KOPT-K1 (cell line): ENCODE results near the gene SHBG.
"Not testable (repeated sequence)": the region's sequence is repeated elsewhere in the genome, so short reads cannot be mapped to it uniquely, and the experiment has no call there.

Experiments used
- H3K27ac ChIP-seq: fragments of 200-600 bp; sonication (generic); 2 replicates; pipeline ENCODE4 v1.5.1; 2016; ENCODE audit warnings: antibody characterized with exemption, mild to moderate bottlenecking, low read depth, low read length; ENCODE audit not compliant: poor library complexity, severe bottlenecking
- H3K36me3 ChIP-seq: fragments of 200-600 bp; sonication (generic); 2 replicates; pipeline ENCODE4 v1.5.1; 2017; ENCODE audit warnings: antibody characterized with exemption, mild to moderate bottlenecking, low read length, moderate library complexity; ENCODE audit not compliant: insufficient read depth
- H3K9me3 ChIP-seq: fragments of 200-600 bp; sonication (generic); 2 replicates; pipeline ENCODE4 v1.5.1; 2017; ENCODE audit warnings: antibody characterized with exemption, low read length, mild to moderate bottlenecking; ENCODE audit not compliant: insufficient read depth, poor library complexity, severe bottlenecking

Gene SHBG

DNA sequence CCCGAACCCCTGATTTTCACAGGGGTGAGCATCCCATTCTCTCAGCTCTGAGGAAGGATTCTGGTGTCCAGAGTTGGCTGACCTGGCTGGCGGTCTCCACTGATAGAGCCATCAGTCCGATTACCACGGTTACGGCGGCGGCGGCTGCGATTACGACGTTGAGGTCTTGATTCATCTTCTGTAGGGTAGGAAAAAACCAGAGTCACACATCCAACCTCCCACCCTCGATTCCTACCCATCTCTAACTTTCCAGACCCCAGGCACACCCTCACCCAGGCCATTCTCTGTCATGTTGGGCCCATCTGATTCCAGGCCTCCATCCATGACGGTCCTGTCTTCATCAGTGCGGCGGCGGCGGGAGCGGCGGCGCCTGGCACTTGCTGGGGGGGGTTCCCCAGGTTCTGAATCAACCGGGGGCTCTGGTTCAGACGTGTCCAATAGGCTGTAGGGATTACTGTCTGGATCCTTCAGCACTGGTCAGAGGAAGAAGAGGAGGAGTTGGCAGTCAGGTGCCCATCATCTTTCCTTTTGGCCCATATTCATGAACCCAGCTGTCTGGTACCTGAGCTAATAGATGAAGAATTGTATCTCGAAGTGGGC is 37.4 kb upstream of the SHBG start:
- Histone ChIP-seq H3K9me3 (no peaks in the 10 kb centered on the region), H3K27ac (no peak overlapping the region), H3K36me3 (peaks cover 100% of the 10 kb centered on the region)

GRCh38 chr17:7593296-7593695 is 36.6 kb upstream of the SHBG start:
- peaks cover 94% of the 10 kb centered on the region for H3K36me3 ChIP-seq
- H3K27ac ChIP-seq: no peak overlapping the region
- H3K9me3 ChIP-seq: no peaks in the 10 kb centered on the region

- H3K27ac ChIP-seq, H3K9me3 ChIP-seq: not testable (repeated sequence)
- H3K36me3 ChIP-seq: peaks cover 94% of the 10 kb centered on the region
These were observed 32.4 kb upstream of the SHBG start for GRCh38 chr17:7597561-7597960.

- Histone ChIP-seq H3K9me3 (no peaks in the 10 kb centered on the region), H3K36me3 (peaks cover 68% of the 10 kb centered on the region), H3K27ac (no peak overlapping the region)
These were observed 23.7 kb upstream of the SHBG start for GRCh38 chr17:7606280-7606679.

GRCh38 chr17:7610641-7611040 is 19.3 kb upstream of the SHBG start:
- Histone ChIP-seq H3K27ac (no peak overlapping the region), H3K36me3 (peaks cover 37% of the 10 kb centered on the region), H3K9me3 (no peaks in the 10 kb centered on the region)

- Histone ChIP-seq H3K36me3 (peaks cover 29% of the 10 kb centered on the region), H3K9me3 (no peaks in the 10 kb centered on the region), H3K27ac (no peak overlapping the region)
These were observed 18.2 kb upstream of the SHBG start for GRCh38 chr17:7611635-7612293.

GRCh38 chr17:7612294-7612640 is 17.7 kb upstream of the SHBG start:
- H3K27ac ChIP-seq: no peak overlapping the region
- H3K9me3 ChIP-seq: no peaks in the 10 kb centered on the region
- H3K36me3 ChIP-seq: peaks cover 29% of the 10 kb centered on the region

- H3K27ac ChIP-seq: peak overlapping the region; percentile 73
- H3K9me3 ChIP-seq: no peaks in the 10 kb centered on the region
- H3K36me3 ChIP-seq: peaks cover 25% of the 10 kb centered on the region
These were observed 16.0 kb upstream of the SHBG start for GRCh38 chr17:7613769-7614424.

DNA sequence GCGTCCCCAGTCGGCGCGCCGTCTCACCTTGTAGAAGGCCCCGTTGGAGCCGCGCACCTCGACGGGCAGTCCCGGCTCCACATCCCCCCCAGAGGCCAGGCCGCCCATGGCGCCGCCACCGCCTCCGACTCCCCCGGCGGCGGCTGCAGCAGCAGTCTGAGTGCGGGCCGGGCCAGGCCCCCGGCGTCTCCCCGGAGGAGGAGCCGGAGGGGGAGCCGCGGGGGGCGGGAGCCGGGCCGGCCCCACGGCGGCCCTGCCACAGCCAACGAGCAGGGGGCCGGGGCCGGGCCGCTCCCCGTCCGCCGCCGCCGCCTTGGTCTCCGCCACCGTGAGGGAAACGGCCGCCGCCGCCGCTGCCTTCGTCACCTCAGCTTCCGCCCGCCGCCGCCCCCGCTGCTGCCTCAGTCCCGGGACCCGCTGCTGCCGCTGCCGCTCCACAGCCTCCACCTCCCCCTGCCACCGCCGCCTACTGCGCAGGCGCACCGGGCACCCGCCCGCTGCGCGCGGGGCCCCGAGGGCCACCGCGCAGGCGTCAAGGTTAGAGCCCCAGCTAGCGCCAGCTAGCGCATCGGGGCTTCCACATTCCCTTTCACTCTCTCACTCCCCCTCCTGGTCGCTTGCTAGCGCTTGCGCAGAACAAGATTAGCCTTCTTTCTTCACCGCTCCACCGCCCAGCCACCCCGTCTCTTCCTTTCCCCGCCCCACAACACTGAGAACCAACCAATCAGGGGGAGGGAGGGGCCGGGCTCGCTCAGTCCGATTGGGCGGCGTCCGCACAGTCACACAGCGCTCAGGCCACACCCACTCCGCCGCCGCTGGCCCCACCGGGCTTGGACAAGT is 15.3 kb upstream of the SHBG start, which contains the start of gene FXR2:
TSS of gene FXR2 (minus strand) at position 473 of the 840 bp plus-strand sequence. CDS start at position 108, 365 bp downstream.
- no peaks in the 10 kb centered on the region for H3K9me3 ChIP-seq
- H3K36me3 ChIP-seq: peaks cover 25% of the 10 kb centered on the region
- H3K27ac ChIP-seq: peak within 1 kb of the TSS; percentile 73

DNA sequence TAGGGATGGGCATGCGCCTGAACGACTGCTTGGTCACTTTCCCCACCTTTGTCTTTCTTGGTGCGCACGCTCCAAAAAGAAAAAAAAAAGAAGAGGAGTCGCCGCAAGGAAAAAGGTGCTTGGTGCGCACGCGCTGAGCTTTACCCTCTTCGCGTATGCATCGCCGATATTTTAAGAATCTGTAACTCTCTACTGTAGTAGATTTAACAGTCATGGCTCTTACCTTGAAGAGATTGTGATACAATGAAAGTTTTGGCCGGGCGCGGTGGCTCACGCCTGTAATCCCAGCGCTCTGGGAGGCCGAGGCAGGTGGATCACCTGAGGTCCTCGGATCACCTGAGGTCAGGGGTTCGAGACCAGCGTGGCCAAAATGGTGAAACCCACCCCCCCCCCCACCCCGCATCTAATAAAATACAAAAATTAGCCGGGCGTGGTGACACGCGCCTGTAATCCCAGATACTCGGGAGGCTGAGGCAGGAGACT is 14.6 kb upstream of the SHBG start:
- Histone ChIP-seq H3K9me3 (no peaks in the 10 kb centered on the region), H3K27ac (peak overlapping the region; percentile 53), H3K36me3 (peaks cover 22% of the 10 kb centered on the region)

DNA sequence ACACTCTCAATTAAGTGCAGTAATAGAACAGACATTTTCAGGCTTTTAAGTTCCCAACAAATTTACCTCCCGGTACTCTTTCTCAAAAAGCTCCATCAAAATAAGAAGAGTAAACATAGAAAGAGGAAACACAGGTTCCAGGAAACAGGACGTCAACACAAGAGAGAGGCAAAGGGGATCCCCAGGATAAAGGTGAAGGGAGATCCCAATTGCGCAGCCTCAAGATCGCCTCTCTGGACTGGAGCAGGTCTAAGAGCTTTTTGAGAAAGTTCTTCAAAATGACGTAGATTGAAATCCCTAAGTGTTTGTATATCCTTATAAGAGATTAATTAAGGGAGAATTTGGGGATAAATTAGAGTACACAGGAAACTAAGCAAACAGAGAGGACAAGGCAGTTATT is 11.3 kb upstream of the SHBG start:
- no peaks in the 10 kb centered on the region for H3K9me3 ChIP-seq
- H3K27ac ChIP-seq: no peak overlapping the region
- H3K36me3 ChIP-seq: no peaks in the 10 kb centered on the region

DNA sequence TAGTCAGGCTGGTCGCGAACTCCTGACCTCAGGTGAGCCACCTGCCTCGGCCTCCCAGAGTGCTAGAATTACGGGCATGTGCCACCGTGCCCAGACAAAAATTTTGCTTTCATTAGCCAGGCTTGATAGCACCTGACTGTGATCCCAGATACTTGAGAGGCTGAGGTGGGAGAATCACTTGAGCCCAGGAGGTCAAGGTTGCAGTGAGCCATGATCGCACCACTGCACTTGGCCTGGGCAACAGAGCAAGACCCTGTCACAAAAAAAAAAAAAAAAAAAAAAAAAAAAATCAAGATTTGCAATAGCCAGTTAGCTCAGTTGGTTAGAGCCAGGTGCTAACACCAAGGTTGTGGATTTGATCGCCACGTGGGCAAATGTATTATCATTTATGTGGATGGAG is 9.1 kb upstream of the SHBG start:
- Histone ChIP-seq H3K27ac (no peak overlapping the region), H3K9me3 (no peaks in the 10 kb centered on the region), H3K36me3 (no peaks in the 10 kb centered on the region)

DNA sequence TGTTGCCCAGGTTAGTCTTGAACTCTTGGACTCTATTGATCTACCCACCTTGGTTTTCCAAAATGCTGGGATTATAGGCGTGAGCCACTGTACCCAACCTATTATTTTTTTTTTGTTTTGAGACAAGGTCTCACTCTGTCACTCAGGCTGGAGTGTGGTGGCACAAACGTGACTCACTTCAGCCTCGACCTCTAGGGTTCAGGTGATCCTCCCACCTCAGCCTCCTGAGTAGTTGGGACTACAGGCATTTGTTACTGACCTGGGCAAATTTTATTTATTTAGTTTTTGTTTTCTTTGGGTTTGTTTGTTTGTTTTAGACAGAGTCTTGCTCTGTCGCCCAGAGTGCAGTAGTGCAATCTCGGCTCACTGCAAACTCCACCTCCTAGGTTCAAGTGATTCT is 6.3 kb upstream of the SHBG start:
- no peaks in the 10 kb centered on the region for H3K36me3 ChIP-seq
- H3K27ac ChIP-seq: no peak overlapping the region
- no peaks in the 10 kb centered on the region for H3K9me3 ChIP-seq

DNA sequence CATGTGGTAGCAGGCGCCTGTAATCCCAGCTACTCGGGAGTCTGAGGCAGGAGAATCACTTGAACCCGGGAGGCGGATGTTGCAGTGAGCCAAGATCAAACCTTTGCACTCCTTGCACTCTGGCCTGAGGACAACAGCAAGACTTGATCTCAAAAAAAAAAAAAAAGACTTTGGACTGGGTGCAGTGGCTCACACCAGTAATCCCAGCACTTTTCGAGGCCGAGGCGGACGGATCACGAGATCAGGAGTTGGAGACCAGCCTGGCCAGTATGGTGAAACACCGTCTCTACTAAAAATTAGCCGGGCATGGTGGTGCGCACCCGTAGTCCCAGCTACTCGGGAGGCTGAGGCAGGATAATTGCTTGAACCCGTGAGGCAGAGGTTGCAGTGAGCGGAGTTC is 4.2 kb upstream of the SHBG start:
- not testable (repeated sequence) for H3K9me3 ChIP-seq, H3K27ac ChIP-seq, H3K36me3 ChIP-seq

DNA sequence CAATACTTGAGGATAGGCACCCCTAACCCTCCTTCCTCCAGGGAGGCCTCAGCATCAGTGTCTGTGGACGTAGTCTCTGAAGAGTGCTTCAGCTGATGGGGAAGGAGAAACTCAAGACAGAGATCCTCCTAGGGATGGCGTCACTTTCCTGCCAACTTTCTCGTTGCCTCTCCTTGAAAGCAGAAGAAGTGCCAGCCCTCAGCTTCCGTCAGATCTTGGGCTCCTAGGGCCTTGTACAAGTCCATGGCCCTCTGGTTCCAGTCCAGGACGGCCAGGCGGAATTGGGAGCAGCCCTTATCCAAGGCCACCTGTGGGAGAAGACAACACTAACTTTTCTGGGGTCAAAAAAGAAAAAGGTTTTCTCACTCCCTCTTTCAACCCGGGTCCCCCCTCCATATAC is 3.6 kb upstream of the SHBG start:
- H3K27ac ChIP-seq: no peak overlapping the region
- no peaks in the 10 kb centered on the region for H3K9me3 ChIP-seq
- H3K36me3 ChIP-seq: no peaks in the 10 kb centered on the region
